ENCODE data around the gene ZNF784.

Gene ZNF784

DNA sequence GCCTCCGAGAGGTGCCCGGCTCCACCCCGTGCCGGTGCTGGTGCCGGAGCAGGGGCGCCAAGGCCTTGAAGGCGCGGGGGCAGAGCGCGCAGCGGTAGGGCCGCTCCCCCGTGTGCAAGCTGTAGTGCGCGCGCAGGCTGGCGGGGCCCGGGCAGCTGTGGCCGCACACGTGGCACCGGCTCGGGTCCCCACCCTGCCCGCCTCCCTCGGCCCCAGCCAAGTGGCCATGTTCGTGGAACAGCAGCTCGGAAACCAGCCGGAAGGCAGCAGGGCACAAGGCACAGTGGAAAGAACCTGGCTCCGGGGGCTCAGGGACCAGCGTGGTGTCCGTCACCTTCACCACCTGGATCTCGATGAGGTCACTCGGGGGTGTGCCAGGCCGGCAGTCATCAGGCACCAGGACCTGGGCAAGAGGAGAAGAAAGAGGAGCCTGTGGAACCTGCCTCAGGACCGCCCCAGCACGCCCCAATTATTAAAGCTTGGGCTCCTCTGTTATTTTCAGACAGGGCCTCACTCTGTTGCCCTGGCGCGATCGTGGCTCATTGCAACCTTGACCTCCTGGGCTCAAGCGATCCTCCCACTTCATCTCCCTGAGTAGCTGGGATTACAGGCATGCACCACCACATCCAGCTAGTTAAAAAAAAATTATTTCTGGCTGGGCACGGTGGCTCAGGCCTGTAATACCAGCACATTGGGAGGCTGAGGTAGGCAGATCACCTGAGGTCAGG is 2.0 kb downstream of the ZNF784 start:
- no peak overlapping the region for H3K4me3 ChIP-seq (ENCODE audit: low read depth, low read length)

DNA sequence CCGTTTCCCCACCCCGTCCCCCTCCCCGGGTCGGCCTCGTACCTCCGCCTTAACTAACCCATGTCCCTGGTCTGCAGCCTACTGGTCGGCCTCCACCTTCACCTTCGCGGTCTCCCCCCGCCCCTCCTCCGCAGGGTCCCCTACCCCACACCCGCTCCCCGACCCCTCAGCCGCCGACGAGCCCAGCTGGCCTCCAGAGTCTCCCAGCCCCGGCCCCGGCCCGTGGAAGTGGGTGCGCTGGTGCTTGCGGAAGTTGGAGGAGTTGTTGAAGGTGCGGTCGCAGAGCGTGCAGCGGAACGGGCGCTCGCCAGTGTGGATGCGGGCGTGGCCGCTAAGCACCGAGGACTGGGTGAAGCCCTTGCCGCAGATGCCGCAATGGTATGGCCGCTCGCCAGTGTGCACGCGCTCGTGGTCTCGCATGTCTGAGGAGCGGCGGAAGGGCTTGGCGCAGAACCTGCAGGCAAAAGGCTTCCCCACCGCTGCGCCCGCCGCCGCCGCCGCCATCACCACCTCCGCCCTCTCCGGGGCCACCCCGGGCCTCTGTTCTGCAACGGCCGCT is 2.6 kb downstream of the ZNF784 start:
- H3K4me3 ChIP-seq (ENCODE audit: low read depth, low read length), result no peak overlapping the region

DNA sequence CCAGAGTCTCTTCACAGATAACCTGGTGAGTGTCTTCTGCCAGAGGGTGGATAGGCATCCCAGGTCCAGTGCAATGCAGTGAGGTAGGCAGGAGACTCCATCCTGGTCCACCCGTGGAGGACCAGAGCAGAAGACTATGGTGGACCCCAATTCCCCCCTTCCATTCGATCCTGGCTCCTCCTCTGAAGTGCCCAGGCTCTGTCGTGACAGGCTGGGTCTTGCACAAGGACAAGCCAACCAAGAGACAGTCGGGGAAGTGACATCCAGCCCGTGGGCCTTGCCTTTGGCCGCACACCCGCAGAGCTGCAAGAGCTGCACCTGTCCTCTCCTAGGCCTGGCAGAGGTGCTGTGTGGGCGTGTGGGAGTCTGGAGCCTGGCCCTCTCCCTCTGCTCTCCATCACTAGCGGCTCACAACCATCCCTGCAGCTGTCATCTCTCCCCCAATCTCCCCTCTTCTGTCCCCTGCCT is 3.1 kb downstream of the ZNF784 start:
- no peak overlapping the region for H3K4me3 ChIP-seq (ENCODE audit: low read depth, low read length)

DNA sequence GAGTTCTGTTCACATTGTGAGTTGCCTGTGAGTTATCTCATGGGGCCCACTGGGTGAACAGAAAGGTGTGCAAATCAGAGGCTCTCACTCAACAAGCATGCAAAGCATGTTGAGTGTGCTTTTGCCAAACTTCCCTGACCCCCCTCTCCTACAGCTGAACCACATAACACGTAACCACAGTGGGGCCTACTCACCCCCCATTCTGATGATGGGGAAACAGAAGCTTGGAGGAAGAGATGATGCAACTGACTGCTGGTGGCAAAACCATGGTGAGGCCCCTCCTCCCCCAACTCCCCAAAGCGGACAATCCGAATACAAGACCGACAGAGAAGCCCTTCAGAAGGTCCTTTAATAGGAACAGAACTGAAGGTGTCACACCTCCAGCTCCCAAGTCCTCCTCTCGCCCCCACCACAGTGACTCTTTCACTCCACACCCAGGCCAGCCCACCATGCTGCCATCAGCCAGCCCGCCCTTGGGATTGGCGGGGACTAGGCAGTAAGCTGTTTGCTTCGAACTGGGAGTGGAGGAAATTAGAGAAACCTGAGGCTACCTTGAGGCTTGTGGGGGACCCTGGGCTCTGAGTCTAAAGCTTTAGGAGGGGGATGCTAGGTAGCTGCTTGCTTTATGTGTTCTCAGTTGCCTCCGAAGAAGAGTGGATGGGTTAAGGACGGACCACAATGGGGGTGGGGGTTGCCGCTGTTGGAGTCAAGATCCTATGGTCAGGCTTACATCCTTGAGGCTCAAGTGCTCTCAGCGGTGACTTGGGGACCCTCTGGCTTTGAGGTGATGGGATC is 3.8 kb downstream of the ZNF784 start:
- H3K4me3 ChIP-seq (ENCODE audit: low read depth, low read length), result no peak overlapping the region

DNA sequence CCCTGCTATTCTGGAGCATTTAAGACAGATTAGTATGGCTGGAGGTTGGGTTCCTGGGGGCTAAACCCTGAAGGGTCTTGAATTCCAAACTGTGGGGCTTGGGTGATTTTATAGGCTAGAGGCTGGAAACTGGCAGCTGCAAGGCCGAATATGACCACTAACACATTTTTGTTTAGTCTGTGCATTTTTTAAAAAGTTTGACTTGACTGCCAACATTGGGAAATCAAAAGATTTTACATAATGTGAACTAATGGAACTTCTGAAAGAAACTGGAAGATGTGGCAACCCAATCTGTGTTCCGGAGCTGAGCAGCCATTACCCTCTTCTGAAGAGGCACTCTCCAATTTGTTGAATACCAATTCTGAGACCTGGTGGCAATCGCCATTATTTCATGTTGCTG is 5.1 kb downstream of the ZNF784 start:
- no peak overlapping the region for H3K4me3 ChIP-seq (ENCODE audit: low read depth, low read length)

DNA sequence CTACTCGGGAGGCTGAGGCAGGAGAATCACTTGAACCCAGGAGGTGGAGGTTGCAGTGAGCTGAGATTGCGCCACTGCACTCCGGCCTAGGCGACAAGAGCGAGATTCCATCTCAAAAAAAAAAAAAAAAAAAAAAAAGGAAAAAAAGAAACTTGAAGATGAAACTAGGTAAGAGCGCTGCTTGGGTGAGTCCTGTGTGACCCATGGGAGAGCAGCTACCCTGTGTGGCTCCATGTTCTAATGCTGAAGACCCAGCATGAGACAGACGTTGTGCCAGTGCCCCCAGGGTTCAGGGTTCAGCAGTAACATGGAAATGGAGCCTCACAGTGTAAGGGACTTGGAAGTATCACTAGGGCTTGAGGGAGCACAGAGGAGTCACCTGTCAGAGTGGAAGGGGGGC is 5.9 kb downstream of the ZNF784 start:
- H3K4me3 ChIP-seq (ENCODE audit: low read depth, low read length), result no peak overlapping the region

DNA sequence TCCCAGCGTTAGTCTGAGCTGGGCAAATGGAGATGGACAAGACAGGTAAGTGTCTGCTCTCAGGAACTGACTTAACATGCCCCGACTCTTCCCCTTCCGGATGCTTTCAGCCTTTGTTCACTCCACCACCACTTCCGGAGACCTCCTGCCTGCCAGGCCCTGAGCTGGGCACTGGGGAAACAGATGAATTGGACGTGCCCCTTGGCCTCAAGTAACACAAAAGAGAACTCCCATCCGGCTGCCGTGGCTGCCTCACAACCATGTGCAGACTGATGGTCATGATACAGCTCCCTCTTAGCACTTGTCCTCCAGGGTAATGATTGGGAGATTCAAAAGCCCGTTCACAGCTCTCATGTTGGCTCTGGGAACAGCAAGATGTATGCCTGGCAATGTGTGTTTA is 6.9 kb downstream of the ZNF784 start:
- no peak overlapping the region for H3K4me3 ChIP-seq (ENCODE audit: low read depth, low read length)

DNA sequence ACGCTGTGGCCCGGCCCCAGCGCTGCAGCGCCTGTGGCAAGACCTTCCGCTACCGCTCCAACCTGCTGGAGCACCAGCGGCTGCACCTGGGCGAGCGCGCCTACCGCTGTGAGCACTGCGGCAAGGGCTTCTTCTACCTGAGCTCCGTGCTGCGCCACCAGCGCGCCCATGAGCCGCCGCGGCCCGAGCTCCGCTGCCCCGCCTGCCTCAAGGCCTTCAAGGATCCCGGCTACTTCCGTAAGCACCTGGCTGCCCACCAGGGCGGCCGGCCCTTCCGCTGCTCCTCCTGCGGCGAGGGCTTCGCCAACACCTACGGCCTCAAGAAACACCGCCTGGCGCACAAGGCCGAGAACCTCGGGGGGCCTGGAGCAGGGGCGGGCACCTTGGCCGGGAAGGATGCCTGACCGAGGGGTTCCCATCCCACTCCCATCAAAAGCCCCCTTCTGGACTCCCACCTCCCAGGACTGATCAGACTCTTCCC is 7.9 kb downstream of the ZNF784 start:
- H3K4me3 ChIP-seq (ENCODE audit: low read depth, low read length), result no peak overlapping the region

DNA sequence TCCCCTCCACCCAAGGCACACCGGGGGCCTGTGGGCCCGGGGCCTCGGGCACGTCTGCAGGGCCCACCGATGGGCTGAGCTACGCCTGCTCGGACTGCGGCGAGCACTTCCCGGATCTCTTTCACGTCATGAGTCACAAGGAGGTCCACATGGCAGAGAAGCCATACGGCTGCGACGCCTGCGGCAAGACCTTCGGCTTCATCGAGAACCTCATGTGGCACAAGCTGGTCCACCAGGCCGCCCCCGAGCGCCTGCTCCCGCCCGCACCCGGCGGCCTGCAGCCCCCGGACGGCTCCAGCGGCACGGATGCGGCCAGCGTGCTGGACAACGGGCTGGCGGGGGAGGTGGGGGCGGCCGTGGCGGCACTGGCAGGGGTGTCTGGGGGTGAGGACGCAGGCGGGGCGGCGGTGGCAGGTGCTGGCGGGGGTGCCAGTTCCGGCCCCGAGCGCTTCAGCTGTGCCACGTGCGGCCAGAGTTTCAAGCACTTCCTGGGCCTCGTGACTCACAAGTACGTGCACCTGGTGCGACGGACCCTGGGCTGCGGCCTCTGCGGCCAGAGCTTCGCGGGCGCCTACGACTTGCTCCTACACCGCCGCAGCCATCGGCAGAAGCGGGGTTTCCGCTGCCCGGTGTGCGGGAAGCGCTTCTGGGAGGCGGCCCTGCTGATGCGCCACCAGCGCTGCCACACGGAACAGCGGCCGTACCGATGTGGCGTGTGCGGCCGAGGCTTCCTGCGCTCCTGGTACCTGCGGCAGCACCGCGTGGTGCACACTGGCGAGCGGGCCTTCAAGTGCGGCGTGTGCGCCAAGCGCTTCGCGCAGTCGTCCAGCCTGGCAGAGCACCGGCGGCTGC is 8.6 kb downstream of the ZNF784 start:
- H3K4me3 ChIP-seq (ENCODE audit: low read depth, low read length), result no peak overlapping the region

DNA sequence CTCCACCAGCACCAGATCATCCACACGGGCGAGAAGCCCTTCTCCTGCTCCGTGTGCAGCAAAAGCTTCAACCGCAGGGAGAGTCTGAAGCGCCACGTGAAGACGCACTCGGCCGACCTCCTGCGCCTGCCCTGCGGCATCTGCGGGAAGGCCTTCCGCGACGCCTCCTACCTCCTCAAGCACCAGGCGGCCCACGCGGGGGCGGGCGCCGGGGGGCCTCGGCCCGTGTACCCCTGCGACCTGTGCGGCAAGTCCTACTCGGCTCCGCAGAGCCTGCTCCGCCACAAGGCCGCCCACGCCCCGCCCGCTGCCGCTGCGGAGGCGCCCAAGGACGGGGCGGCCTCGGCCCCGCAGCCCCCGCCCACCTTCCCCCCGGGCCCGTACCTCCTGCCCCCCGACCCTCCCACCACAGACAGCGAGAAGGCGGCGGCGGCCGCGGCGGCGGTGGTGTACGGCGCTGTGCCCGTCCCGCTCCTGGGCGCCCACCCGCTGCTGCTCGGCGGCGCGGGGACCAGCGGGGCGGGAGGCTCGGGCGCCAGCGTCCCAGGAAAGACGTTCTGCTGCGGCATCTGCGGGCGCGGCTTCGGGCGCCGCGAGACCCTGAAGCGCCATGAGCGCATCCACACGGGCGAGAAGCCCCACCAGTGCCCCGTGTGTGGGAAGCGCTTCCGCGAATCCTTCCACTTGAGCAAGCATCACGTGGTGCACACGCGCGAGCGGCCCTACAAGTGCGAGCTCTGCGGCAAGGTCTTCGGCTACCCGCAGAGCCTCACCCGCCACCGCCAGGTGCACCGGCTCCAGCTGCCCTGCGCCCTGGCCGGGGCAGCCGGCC is 9.4 kb downstream of the ZNF784 start:
- H3K4me3 ChIP-seq (ENCODE audit: low read depth, low read length), result no peak overlapping the region

DNA sequence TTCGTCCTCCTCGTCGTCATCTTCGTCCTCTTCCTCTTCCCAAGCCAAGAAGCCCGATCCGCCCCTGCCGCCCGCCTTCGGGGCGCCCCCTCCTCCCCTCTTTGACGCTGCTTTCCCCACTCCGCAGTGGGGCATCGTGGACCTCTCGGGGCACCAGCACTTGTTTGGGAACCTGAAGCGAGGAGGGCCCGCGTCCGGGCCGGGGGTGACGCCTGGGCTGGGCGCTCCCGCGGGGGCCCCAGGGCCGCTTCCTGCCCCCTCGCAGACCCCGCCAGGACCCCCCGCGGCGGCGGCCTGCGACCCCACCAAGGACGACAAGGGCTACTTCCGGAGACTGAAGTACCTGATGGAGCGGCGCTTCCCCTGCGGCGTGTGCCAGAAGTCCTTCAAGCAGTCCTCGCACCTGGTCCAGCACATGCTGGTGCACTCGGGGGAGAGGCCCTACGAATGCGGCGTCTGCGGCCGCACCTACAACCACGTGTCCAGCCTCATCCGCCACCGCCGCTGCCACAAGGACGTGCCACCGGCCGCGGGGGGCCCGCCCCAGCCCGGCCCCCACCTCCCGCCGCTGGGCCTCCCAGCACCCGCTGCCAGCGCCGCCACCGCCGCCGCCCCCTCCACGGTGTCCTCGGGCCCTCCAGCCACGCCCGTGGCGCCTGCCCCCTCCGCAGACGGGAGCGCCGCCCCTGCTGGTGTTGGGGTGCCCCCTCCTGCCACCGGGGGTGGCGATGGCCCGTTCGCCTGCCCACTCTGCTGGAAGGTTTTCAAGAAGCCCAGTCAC is 10.2 kb downstream of the ZNF784 start:
- no peak overlapping the region for H3K4me3 ChIP-seq (ENCODE audit: low read depth, low read length)

DNA sequence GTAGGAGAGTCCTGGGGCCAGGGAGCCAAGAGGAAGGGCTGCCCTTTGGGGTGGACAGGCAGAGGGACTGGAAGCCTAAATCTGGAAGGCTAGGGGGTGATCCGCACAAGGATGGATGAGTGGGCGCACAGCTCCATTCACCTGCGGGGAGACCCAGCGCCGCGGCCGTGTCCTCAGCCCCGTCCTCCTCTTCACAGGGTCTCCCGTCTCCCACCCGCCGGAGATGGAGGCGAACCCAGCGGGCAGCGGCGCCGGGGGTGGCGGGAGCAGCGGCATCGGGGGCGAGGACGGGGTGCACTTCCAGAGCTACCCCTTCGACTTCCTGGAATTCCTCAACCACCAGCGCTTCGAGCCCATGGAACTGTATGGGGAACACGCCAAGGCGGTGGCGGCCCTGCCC is 11.0 kb downstream of the ZNF784 start:
- H3K4me3 ChIP-seq (ENCODE audit: low read depth, low read length), result no peak overlapping the region

DNA sequence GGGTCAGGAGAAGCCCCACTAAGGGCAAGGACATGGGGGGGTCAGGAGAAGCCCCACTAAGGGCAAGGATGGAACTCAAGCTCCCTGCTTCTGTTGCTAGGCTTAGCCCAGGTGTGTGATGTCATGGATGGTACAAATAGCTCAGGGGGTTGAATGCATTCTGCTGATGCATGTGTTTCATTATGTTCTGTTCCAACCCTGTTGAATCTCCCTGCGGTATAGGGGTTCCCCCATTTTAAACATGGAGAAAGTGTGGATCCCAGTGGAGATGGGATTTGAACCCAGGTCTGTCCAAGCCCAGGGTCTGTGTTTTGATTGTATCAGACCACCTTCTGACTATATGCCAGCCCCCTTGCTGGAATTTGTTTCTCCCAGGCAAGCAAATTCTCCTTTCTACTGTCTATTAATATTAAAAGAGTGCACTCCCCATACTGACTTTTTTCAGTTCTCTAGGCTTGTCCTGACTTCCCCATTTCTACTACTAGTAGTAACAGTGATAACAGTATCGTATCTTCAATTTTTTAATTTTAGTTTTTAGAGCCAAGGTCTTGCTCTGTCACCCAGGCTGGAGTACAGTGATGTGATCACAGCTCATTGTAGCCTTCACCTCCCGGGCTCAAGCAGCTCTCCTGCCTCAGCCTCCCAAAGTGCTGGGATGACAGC is 12.3 kb downstream of the ZNF784 start:
- H3K4me3 ChIP-seq (ENCODE audit: low read depth, low read length), result no peak overlapping the region

DNA sequence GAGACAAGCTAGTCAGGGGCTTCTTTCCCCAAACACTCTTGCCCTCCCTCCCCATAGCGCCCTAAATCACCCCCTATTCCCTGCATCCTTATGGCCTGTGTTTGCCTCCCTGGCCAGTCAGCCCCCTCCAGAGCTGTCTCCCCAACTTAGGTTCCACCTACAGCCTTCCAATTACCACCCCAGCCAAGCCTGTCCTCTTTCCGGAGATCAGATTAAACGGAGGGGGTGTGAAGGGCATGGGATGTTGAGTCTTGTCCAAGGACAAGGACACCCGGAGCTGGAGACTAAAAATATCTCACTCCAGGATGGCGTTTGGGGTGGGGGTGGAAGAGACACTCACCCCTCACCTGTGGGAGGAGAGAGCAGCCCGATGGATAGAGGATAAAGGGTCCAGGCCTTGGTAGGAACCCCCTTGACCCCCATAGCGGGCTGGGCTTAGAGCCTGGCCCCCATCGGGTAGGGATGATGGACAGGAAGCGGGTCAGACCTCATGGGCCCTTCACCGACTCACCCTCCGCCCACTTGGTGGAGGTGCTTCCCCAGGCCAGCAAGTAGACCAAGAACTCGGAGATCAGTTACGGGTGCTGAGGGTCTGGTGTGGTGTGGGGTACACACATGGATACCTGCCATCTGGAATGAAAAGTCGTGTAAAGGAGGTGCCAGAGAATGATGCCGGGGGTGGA is 12.9 kb downstream of the ZNF784 start:
- no peak overlapping the region for H3K4me3 ChIP-seq (ENCODE audit: low read depth, low read length)

DNA sequence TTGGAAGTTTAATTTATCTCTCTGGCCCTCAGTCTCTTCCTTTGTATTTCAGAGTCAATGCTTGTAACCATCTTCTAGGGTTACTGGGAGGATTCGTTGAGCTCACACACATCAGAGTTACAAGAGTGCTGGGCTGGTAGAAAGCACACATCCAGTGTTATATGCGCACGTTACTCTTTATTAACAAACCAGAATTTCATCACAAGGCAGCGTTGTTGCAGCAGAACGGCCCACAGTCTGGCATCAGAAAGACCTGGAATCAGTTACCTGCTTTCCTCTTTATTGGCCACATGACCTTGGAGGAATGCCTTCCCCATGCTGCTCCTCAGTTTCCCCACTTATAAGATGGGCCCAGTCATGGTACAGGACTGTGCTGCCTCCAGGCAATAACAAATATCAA is 15.0 kb downstream of the ZNF784 start:
- H3K4me3 ChIP-seq (ENCODE audit: low read depth, low read length), result no peak overlapping the region

DNA sequence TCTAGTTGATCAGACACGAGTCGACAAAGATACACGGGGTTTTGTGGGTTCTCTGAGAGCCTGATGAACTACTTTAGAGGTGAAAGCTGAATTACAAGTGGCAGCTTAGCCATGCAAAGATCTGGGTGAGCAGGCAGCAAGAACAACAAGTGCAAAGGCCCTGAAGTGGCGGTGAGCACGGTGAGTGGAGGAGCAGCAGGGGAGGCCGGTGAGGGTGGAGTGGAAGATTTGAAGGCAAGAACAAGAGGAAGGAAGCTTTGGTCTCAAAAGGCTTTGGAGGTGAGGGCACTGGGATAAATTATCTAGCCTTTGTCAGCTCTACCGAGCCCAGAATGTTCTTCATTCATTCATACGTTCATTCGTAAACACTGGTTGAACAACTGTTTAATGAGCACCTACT is 17.5 kb downstream of the ZNF784 start:
- no peak overlapping the region for H3K4me3 ChIP-seq (ENCODE audit: low read depth, low read length)

DNA sequence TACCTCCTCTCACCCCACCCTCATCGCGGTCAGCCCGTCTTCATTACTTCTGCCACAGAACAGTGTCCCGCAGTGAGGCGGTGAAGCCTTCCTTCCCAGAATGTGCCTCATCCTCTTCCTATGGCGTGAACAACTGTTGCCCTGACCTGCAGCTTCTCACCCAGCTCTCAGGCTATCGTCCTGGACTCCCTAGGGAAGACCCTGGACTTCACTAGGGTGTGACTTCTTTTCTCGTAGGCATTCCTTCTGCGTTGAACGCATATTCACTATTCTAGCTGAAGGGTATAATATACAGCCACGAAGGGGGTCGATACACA is 17.9 kb downstream of the ZNF784 start:
- peak overlapping the region; percentile 14 for H3K4me3 ChIP-seq (ENCODE audit: low read depth, low read length)

DNA sequence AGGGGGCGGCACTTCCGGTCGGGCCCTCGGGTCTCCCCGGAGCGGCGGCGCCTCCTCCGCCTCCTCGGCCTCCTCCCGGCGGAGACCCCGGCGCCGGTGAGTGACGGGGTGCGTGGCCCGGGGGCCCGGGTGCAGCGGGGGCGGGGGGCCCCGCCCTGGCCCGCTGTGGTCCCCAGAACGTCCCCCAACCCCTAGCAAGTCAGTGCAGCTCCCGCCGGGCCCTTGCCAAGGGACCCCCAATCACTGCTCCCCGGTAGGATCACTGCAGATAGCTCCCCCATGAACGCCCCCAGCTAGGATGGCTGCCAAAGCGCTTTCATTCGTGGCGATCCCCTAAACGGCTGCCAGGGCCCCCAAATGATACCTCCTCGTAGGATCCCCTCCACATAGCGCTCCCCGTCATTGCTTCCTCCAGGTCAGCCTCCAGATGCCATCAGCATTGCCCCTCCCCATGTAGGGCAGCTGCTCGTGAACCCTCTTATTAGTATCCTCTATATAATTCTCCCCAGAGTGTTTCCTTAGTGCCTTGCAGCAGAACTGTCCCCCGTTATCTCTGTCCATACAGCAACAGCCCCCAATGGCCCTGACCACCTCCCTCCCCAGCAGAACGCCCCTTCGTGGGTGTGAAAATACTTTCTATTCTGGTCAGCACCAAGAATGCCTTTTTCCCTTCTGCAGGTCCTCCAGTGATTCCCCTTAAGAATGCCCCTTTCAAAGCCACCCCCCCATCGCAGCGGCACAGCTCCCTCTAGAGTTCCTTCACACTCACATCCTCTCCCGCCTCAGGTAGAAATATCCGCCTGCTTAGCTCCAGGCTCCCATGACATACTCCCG is 18.5 kb downstream of the ZNF784 start, which contains the start of gene ZNF865:
ZNF865 (plus strand) TSS at position 11 of the 834 bp plus-strand sequence. CDS start 7,972 bp downstream, outside the sequence.
- peak within 1 kb of the TSS; percentile 75 for H3K4me3 ChIP-seq (ENCODE audit: low read depth, low read length)

All from iPS-11a (cell line).